WTC11 (cell line): ENCODE results near the gene MRPS5. TPM values are rescaled to one million over a fixed set of nuclear protein-coding genes. Genes with fewer than 3 reads are reported as not detected.

Experiments used
- ATAC-seq: fragments of 200-7000 bp; cut with Tn5 transposase; 2 replicates; pipeline ENCODE4 v1.10.0; 2021; ENCODE audit warnings: mild to moderate bottlenecking, moderate library complexity
- CTCF ChIA-PET: fragments of 300-600 bp; sonication (Branson Sonifier 250); formaldehyde crosslinking; loops from one replicate; lab custom pipeline; 2021; ENCODE audit warnings: antibody characterized with exemption; lab: Charles Lee
- POLR2A ChIA-PET: fragments of 350-600 bp; sonication (Branson Sonifier 250); formaldehyde crosslinking; loops from one replicate; lab custom pipeline; 2021; ENCODE audit warnings: antibody characterized with exemption; lab: Charles Lee
- DNase-seq: peaks from one replicate; pipeline ENCODE4 v3.0.0; 2021; ENCODE audit warnings: low spot score
- H3K27ac Mint-ChIP-seq: 2 replicates; pipeline ENCODE4 v1.8.0; 2021; ENCODE audit warnings: mixed read lengths
- H3K27me3 Mint-ChIP-seq: 2 replicates; pipeline ENCODE4 v1.8.0; 2021; ENCODE audit warnings: low read depth, mild to moderate bottlenecking, moderate library complexity, mixed read lengths
- H3K36me3 Mint-ChIP-seq: 2 replicates; pipeline ENCODE4 v1.8.0; 2021; ENCODE audit warnings: mixed read lengths
- H3K4me1 Mint-ChIP-seq: 2 replicates; pipeline ENCODE4 v1.8.0; 2022; ENCODE audit warnings: mixed read lengths
- H3K4me3 Mint-ChIP-seq: 2 replicates; pipeline ENCODE4 v1.8.0; 2021; ENCODE audit warnings: mild to moderate bottlenecking, moderate library complexity, mixed read lengths
- H3K9me3 Mint-ChIP-seq: 2 replicates; pipeline ENCODE4 v1.8.0; 2021; ENCODE audit warnings: mixed read lengths
- ATF1 ChIP-seq: sonication (generic); formaldehyde crosslinking; IDR thresholded peaks from 2 replicates; pipeline ENCODE4 v1.8.1; 2023; ENCODE audit warnings: mild to moderate bottlenecking, moderate library complexity, missing genetic modification reagents
- ATF3 ChIP-seq: sonication (generic); formaldehyde crosslinking; conservative IDR thresholded peaks from 2 replicates; pipeline ENCODE4 v1.8.1; 2022; ENCODE audit warnings: mild to moderate bottlenecking, missing genetic modification reagents
- ATF6 ChIP-seq: sonication (generic); formaldehyde crosslinking; IDR thresholded peaks from 2 replicates; pipeline ENCODE4 v1.8.1; 2023; ENCODE audit warnings: mild to moderate bottlenecking, missing genetic modification reagents
- CBFB ChIP-seq: sonication (generic); formaldehyde crosslinking; IDR thresholded peaks from 2 replicates; pipeline ENCODE4 v1.8.1; 2022; ENCODE audit warnings: mild to moderate bottlenecking, low read depth, missing genetic modification reagents
- CREB1 ChIP-seq: sonication (generic); formaldehyde crosslinking; IDR thresholded peaks from 2 replicates; pipeline ENCODE4 v1.8.0; 2023; ENCODE audit warnings: mild to moderate bottlenecking, missing genetic modification reagents
- ERG ChIP-seq: fragments of 250-450 bp; sonication (Bioruptor Pico); IDR thresholded peaks from 2 replicates; pipeline ENCODE4 v1.8.0; 2021; ENCODE audit warnings: mild to moderate bottlenecking
- GABPB1 ChIP-seq: sonication (generic); formaldehyde crosslinking; IDR thresholded peaks from 2 replicates; pipeline ENCODE4 v1.8.1; 2023; ENCODE audit warnings: mild to moderate bottlenecking, missing genetic modification reagents
- HMGA2 ChIP-seq: fragments of 250-450 bp; sonication (Bioruptor Pico); IDR thresholded peaks from 2 replicates; pipeline ENCODE4 v1.4.0; 2021; ENCODE audit warnings: mild to moderate bottlenecking, moderate library complexity
- HMGXB4 ChIP-seq: sonication (generic); formaldehyde crosslinking; IDR thresholded peaks from 2 replicates; pipeline ENCODE4 v1.8.1; 2023; ENCODE audit warnings: mild to moderate bottlenecking, moderate library complexity, missing genetic modification reagents
- IRF2 ChIP-seq: sonication (generic); formaldehyde crosslinking; IDR thresholded peaks from 2 replicates; pipeline ENCODE4 v1.8.0; 2022; ENCODE audit warnings: low read depth, missing genetic modification reagents, borderline replicate concordance
- MXD4 ChIP-seq: fragments of 250-450 bp; sonication (Bioruptor Pico); IDR thresholded peaks from 2 replicates; pipeline ENCODE4 v1.8.0; 2021; ENCODE audit warnings: mild to moderate bottlenecking, moderate library complexity, borderline replicate concordance
- NFE2L1 ChIP-seq: sonication (generic); formaldehyde crosslinking; IDR thresholded peaks from 2 replicates; pipeline ENCODE4 v1.8.1; 2023; ENCODE audit warnings: missing genetic modification reagents
- NR2C2 ChIP-seq: sonication (generic); formaldehyde crosslinking; IDR thresholded peaks from 2 replicates; pipeline ENCODE4 v1.8.0; 2022; ENCODE audit warnings: mild to moderate bottlenecking, missing genetic modification reagents
- RELA ChIP-seq: sonication (generic); formaldehyde crosslinking; IDR thresholded peaks from 2 replicates; pipeline ENCODE4 v1.8.1; 2022; ENCODE audit warnings: missing genetic modification reagents, mild to moderate bottlenecking, borderline replicate concordance
- STAT6 ChIP-seq: sonication (generic); formaldehyde crosslinking; conservative IDR thresholded peaks from 2 replicates; pipeline ENCODE4 v1.8.1; 2023; ENCODE audit warnings: mild to moderate bottlenecking, low read depth, missing genetic modification reagents, moderate library complexity
- ZBTB21 ChIP-seq: sonication (generic); formaldehyde crosslinking; IDR thresholded peaks from 2 replicates; pipeline ENCODE4 v1.8.1; 2023; ENCODE audit warnings: mild to moderate bottlenecking, missing genetic modification reagents, borderline replicate concordance
- ZNF138 ChIP-seq: sonication (generic); formaldehyde crosslinking; conservative IDR thresholded peaks from 2 replicates; pipeline ENCODE4 v1.8.1; 2022; ENCODE audit warnings: mild to moderate bottlenecking, moderate library complexity, missing genetic modification reagents
- ZNF425 ChIP-seq: fragments of 250-450 bp; sonication (Bioruptor Pico); conservative IDR thresholded peaks from 2 replicates; pipeline ENCODE4 v1.9.0; 2021; ENCODE audit warnings: mild to moderate bottlenecking
- ZNF532 ChIP-seq: fragments of 250-450 bp; sonication (Bioruptor Pico); IDR thresholded peaks from 2 replicates; pipeline ENCODE4 v1.9.0; 2021; ENCODE audit warnings: mild to moderate bottlenecking, borderline replicate concordance
- total RNA-seq: library from RNA; stranded (reverse); gene quantifications from 3 replicates; pipeline ENCODE4 v1.2.3, GENCODE V29; 2021

The MRPS5 gene
- total RNA-seq, 1 experiment from 2014 or later = 70.3 TPM

GRCh38 chr2:95053543-95053942, 68.1 kb downstream of the MRPS5 start:
- Mint-ChIP-seq H3K36me3 (no peaks in the 10 kb centered on the region), H3K4me1 (peaks cover 5% of the 10 kb centered on the region), H3K27me3 (peaks cover 4% of the 10 kb centered on the region), H3K9me3 (no peaks in the 10 kb centered on the region), H3K27ac (no peak overlapping the region), H3K4me3 (no peak overlapping the region)
- ATAC-seq (peak; percentile 86), DNase-seq (peak; percentile 63)
- TF ChIP-seq NFE2L1 (CRISPR knock-in tag) (no peak), NR2C2 (no peak), ZNF425 (CRISPR knock-in tag) (no peak), ATF1 (CRISPR knock-in tag) (no peak), RELA (no peak), HMGXB4 (CRISPR knock-in tag) (no peak), MXD4 (CRISPR knock-in tag) (no peak), ZBTB21 (CRISPR knock-in tag) (no peak), IRF2 (CRISPR knock-in tag) (no peak), CBFB (CRISPR knock-in tag) (no peak), ATF3 (CRISPR knock-in tag) (no peak), ERG (no peak), STAT6 (CRISPR knock-in tag) (no peak), ZNF138 (CRISPR knock-in tag) (no peak), ZNF532 (no peak), ATF6 (CRISPR knock-in tag) (no peak), GABPB1 (no peak), CREB1 (CRISPR knock-in tag) (no peak), HMGA2 (CRISPR knock-in tag) (no peak)
- ChIA-PET CTCF (interaction anchor here (0.6 to 4.8 kb wide), 42 partner anchors 9 to 193 kb away, joined by 3 to 156 read pairs (median 6); partner anchors contain the start of genes MAL, MRPS5, TEKT4 and ZNF2), POLR2A (interaction anchor here (1.8 kb wide), 1 partner anchor 68 kb away, joined by 5 read pairs; the partner anchor contains the start of gene MRPS5)
